Hepatocyte (in vitro differentiated cells): ENCODE data around the gene TTC28. TPM values are rescaled to one million over a fixed set of nuclear protein-coding genes. Genes with fewer than 3 reads are reported as not detected.

ENCODE experiments used
- DNase-seq: peaks from one replicate; pipeline ENCODE4 v3.0.0-alpha.2; 2016; ENCODE audit warnings: low spot score
- H2AFZ ChIP-seq: fragments of 200-600 bp; sonication (generic); 2 replicates; pipeline ENCODE4 v1.6.0; 2016; ENCODE audit warnings: antibody characterized with exemption, mild to moderate bottlenecking
- H3K27ac ChIP-seq: fragments of 200-600 bp; sonication (generic); 2 replicates; pipeline ENCODE4 v1.5.1; 2016; ENCODE audit warnings: mild to moderate bottlenecking
- H3K27me3 ChIP-seq: fragments of 200-600 bp; sonication (generic); 2 replicates; pipeline ENCODE4 v1.6.1; 2016
- H3K36me3 ChIP-seq: fragments of 200-600 bp; sonication (generic); replicated peaks from 2 replicates; pipeline ENCODE4 v1.5.1; 2016; ENCODE audit warnings: low read depth; ENCODE audit not compliant: insufficient read depth
- H3K4me1 ChIP-seq: fragments of 200-600 bp; sonication (generic); 2 replicates; pipeline ENCODE4 v1.5.1; 2016; ENCODE audit warnings: mild to moderate bottlenecking, moderate library complexity; ENCODE audit not compliant: insufficient read depth
- H3K4me2 ChIP-seq: fragments of 200-600 bp; sonication (generic); 2 replicates; pipeline ENCODE4 v1.6.0; 2016
- H3K4me3 ChIP-seq: fragments of 200-600 bp; sonication (generic); 2 replicates; pipeline ENCODE4 v1.5.1; 2016; ENCODE audit warnings: mild to moderate bottlenecking
- H3K79me2 ChIP-seq: fragments of 200-600 bp; sonication (generic); 2 replicates; pipeline ENCODE4 v1.6.0; 2017; ENCODE audit warnings: mild to moderate bottlenecking
- H3K9me2 ChIP-seq: fragments of 200-600 bp; sonication (generic); replicated peaks from 2 replicates; pipeline ENCODE4 v1.6.0; 2017; ENCODE audit warnings: mild to moderate bottlenecking; ENCODE audit not compliant: insufficient read depth
- H3K9me3 ChIP-seq: fragments of 200-600 bp; sonication (generic); 2 replicates; pipeline ENCODE4 v1.5.1; 2016; ENCODE audit warnings: low read depth, mild to moderate bottlenecking
- H4K20me1 ChIP-seq: fragments of 200-600 bp; sonication (generic); 2 replicates; pipeline ENCODE4 v1.6.0; 2016; ENCODE audit warnings: mild to moderate bottlenecking; ENCODE audit not compliant: insufficient read depth, poor library complexity, severe bottlenecking
- CTCF ChIP-seq: fragments of 200-600 bp; sonication (generic); IDR thresholded peaks from 2 replicates; pipeline ENCODE4 v1.5.1; 2016; ENCODE audit warnings: antibody characterized with exemption, mild to moderate bottlenecking; ENCODE audit not compliant: poor library complexity
- EZH2 ChIP-seq: fragments of 200-600 bp; sonication (generic); IDR thresholded peaks from 2 replicates; pipeline ENCODE4 v1.6.1; 2016; ENCODE audit warnings: antibody characterized with exemption, mild to moderate bottlenecking, borderline replicate concordance
- EZH2phosphoT487 ChIP-seq: fragments of 200-600 bp; sonication (generic); IDR thresholded peaks from one replicate; pipeline ENCODE4 v1.6.1; 2018; ENCODE audit warnings: antibody characterized with exemption, mild to moderate bottlenecking, low read depth, moderate library complexity; ENCODE audit not compliant: unreplicated experiment, severe bottlenecking
- WGBS: methylation state at CpG from one replicate; pipeline ENCODE4 v1.1.6; 2016; ENCODE audit warnings: low lambda C conversion rate; ENCODE audit errors: missing lambda C conversion rate; 5-methylcytosine and 5-hydroxymethylcytosine counted together
- polyA plus RNA-seq: library from polyadenylated mRNA; unstranded; fragments of >200 nt; fragmentation: Nextera tagmentation; extraction: Ambion mirVana; gene quantifications from 2 replicates; pipeline ENCODE4 v1.2.1, GENCODE V29; 2016
- total RNA-seq: library from RNA; depleted of rRNA; stranded (reverse); fragments of >200 nt; gene quantifications from 2 replicates; pipeline ENCODE4 v1.2.3, GENCODE V29; 2014

Gene TTC28
- total and polyA plus RNA-seq, 2 experiments from 2014 or later = 14.7 to 30.4 TPM

GRCh38 chr22:27986937-27987336 is 692.7 kb downstream of the TTC28 start:
- H3K27ac ChIP-seq = no peak overlapping the region
- H4K20me1 ChIP-seq = no peaks in the 10 kb centered on the region
- H3K27me3 ChIP-seq = no peaks in the 10 kb centered on the region
- no peaks in the 10 kb centered on the region for H3K36me3 ChIP-seq
- H2AFZ ChIP-seq = no peak overlapping the region
- H3K4me3 ChIP-seq = no peak overlapping the region
- 86% methylated on average over 5 of the region's 5 CpGs for WGBS
- H3K4me1 ChIP-seq = no peaks in the 10 kb centered on the region
- DNase-seq = no peak
- no peak for TF ChIP-seq CTCF
- no peak for TF ChIP-seq EZH2phosphoT487
- TF ChIP-seq EZH2 = no peak
- no peaks in the 10 kb centered on the region for H3K9me2 ChIP-seq
- no peaks in the 10 kb centered on the region for H3K9me3 ChIP-seq
- H3K79me2 ChIP-seq = no peaks in the 10 kb centered on the region
- H3K4me2 ChIP-seq = no peak overlapping the region

- H3K27ac ChIP-seq = peak overlapping the region; percentile 12
- no peak overlapping the region for H3K4me3 ChIP-seq
- H3K79me2 ChIP-seq = no peaks in the 10 kb centered on the region
- H3K4me2 ChIP-seq = no peak overlapping the region
- H3K9me3 ChIP-seq = no peaks in the 10 kb centered on the region
- H3K27me3 ChIP-seq = no peaks in the 10 kb centered on the region
- no peaks in the 10 kb centered on the region for H4K20me1 ChIP-seq
- no peak for DNase-seq
- WGBS = 77% methylated on average over 5 of the region's 5 CpGs
- H2AFZ ChIP-seq = no peak overlapping the region
- no peaks in the 10 kb centered on the region for H3K36me3 ChIP-seq
- H3K4me1 ChIP-seq = no peaks in the 10 kb centered on the region
- no peaks in the 10 kb centered on the region for H3K9me2 ChIP-seq
- TF ChIP-seq EZH2 = no peak
- no peak for TF ChIP-seq CTCF
- TF ChIP-seq EZH2phosphoT487 = no peak
Observed at GRCh38 chr22:27986459-27986858, 693.2 kb downstream of the TTC28 start.

- Histone ChIP-seq H3K36me3 (no peaks in the 10 kb centered on the region), H4K20me1 (no peaks in the 10 kb centered on the region), H3K27me3 (no peaks in the 10 kb centered on the region), H3K4me1 (no peaks in the 10 kb centered on the region), H2AFZ (no peak overlapping the region), H3K79me2 (no peaks in the 10 kb centered on the region), H3K27ac (no peak overlapping the region), H3K9me2 (no peaks in the 10 kb centered on the region), H3K4me2 (no peak overlapping the region), H3K9me3 (no peaks in the 10 kb centered on the region), H3K4me3 (no peak overlapping the region)
- no peak for DNase-seq
- 93% methylated on average over 12 of the region's 12 CpGs for WGBS
- TF ChIP-seq EZH2phosphoT487 = no peak
- no peak for TF ChIP-seq CTCF
- TF ChIP-seq EZH2 = no peak
Observed at GRCh38 chr22:27985323-27986275, 694.0 kb downstream of the TTC28 start.
